Naive thymus-derived CD4-positive, alpha-beta T cell (primary cell): ENCODE data around the gene FRK. TPM values are rescaled to one million over a fixed set of nuclear protein-coding genes. Genes with fewer than 3 reads are reported as not detected.

Experiments used
- ATAC-seq: fragments of 150-1000 bp; cut with Tn5 transposase; 2 replicates; pipeline ENCODE4 v1.10.0; 2021; ENCODE audit warnings: mild to moderate bottlenecking, moderate library complexity
- CTCF ChIA-PET: fragments of 350-600 bp; sonication (Branson Sonifier 250); formaldehyde crosslinking; loops from one replicate; lab custom pipeline; 2021; ENCODE audit warnings: antibody characterized with exemption; lab: Charles Lee
- POLR2A ChIA-PET: fragments of 350-600 bp; sonication (Branson Sonifier 250); formaldehyde crosslinking; loops from one replicate; lab custom pipeline; 2021; ENCODE audit warnings: antibody characterized with exemption, inconsistent platforms; lab: Charles Lee
- DNase-seq, 9 donors: peaks; one replicate each; pipeline versions ENCODE4 v3.0.0 to v3.0.0-alpha.2; 2020 to 2022; ENCODE audit warnings: mixed read lengths in 1 of 9
- H3K27ac ChIP-seq: one replicate; pipeline ENCODE4 v1.7.0; 2013; ENCODE audit warnings: mild to moderate bottlenecking, low read depth, low read length, moderate library complexity
- H3K27me3 ChIP-seq, 2 donors: one replicate each; pipeline ENCODE4 v1.7.0; 2013; ENCODE audit warnings: low read length in 2 of 2, mild to moderate bottlenecking in 2 of 2, moderate library complexity in 2 of 2; ENCODE audit not compliant: control insufficient read depth in 2 of 2, insufficient read depth in 2 of 2
- H3K36me3 ChIP-seq, 3 experiments: 1 replicate in 2 of 3; 2 replicates in 1 of 3; pipeline ENCODE4 v1.7.0; 2013; ENCODE audit warnings: low read length in 3 of 3, mild to moderate bottlenecking in 3 of 3, moderate library complexity in 1 of 3; ENCODE audit not compliant: insufficient read depth in 3 of 3, control insufficient read depth in 2 of 3
- H3K4me1 ChIP-seq, 2 donors: one replicate each; pipeline ENCODE4 v1.7.0; 2013; ENCODE audit warnings: low read length in 2 of 2, mild to moderate bottlenecking in 2 of 2, moderate library complexity in 1 of 2; ENCODE audit not compliant: control insufficient read depth in 2 of 2, insufficient read depth in 2 of 2
- H3K4me3 ChIP-seq: 2 replicates; pipeline ENCODE4 v1.7.0; 2013; ENCODE audit warnings: mild to moderate bottlenecking, low read length
- H3K9me3 ChIP-seq, 3 experiments: 1 replicate in 2 of 3; 2 replicates in 1 of 3; pipeline ENCODE4 v1.7.0; 2013; ENCODE audit warnings: low read length in 3 of 3; ENCODE audit not compliant: control insufficient read depth in 2 of 3
- H3K27ac Mint-ChIP-seq, 9 donors: one replicate each; pipeline ENCODE4 v1.8.0; 2020 to 2022; ENCODE audit warnings: mixed read lengths in 9 of 9, mild to moderate bottlenecking in 8 of 9, moderate library complexity in 5 of 9, inconsistent platforms in 2 of 9
- H3K27me3 Mint-ChIP-seq, 5 donors: one replicate each; pipeline ENCODE4 v1.8.0; 2021 to 2022; ENCODE audit warnings: mixed read lengths in 5 of 5, mild to moderate bottlenecking in 1 of 5
- H3K36me3 Mint-ChIP-seq, 5 donors: one replicate each; pipeline ENCODE4 v1.8.0; 2020 to 2022; ENCODE audit warnings: mixed read lengths in 5 of 5, mild to moderate bottlenecking in 3 of 5, inconsistent platforms in 1 of 5
- H3K4me1 Mint-ChIP-seq, 7 donors: one replicate each; pipeline ENCODE4 v1.8.0; 2020 to 2022; ENCODE audit warnings: mixed read lengths in 7 of 7, mild to moderate bottlenecking in 3 of 7, inconsistent platforms in 1 of 7
- H3K4me3 Mint-ChIP-seq, 10 donors: one replicate each; pipeline ENCODE4 v1.8.0; 2020 to 2022; ENCODE audit warnings: mild to moderate bottlenecking in 10 of 10, mixed read lengths in 10 of 10, moderate library complexity in 6 of 10, inconsistent platforms in 2 of 10
- H3K9me3 Mint-ChIP-seq, 11 donors: one replicate each; pipeline ENCODE4 v1.8.0; 2020 to 2022; ENCODE audit warnings: mixed read lengths in 11 of 11, mild to moderate bottlenecking in 4 of 11, inconsistent platforms in 1 of 11, moderate library complexity in 1 of 11
- intact Hi-C, 2 donors: fragments of 100-400 bp; cut with micrococcal nuclease; formaldehyde crosslinking; loops; one replicate each; pipeline ENCODE4 v1.15.1; 2023
- polyA plus RNA-seq, 2 donors: library from polyadenylated mRNA; unstranded; fragments of 300-500 nt; fragmentation: Illumina TruSeq; gene quantifications; one replicate each; pipeline ENCODE4 v1.2.3, GENCODE V29; 2021
- total RNA-seq, 6 experiments: library from RNA in 5 of 6; stranded (reverse) in 5 of 6; gene quantifications; 1 replicate in 5 of 6; 2 replicates in 1 of 6; pipeline ENCODE4 v1.2.3 and lab custom pipeline; 2021 to 2026

Gene FRK
- total and polyA plus RNA-seq, 7 experiments from 2014 or later, result 0.02 to 0.05 (median 0.04) TPM; not detected in 3

- DNase-seq (no peak), ATAC-seq (no peak)
- no peaks in the 10 kb centered on the region for H3K9me3 ChIP-seq
- H3K4me3 ChIP-seq, result no peak overlapping the region
- Mint-ChIP-seq H3K27ac (no peak overlapping the region), H3K9me3 (no peaks in the 10 kb centered on the region), H3K27me3 (peaks cover 0 to 16% (median 0%) of the 10 kb centered on the region in 5 donors), H3K36me3 (no peaks in the 10 kb centered on the region), H3K4me3 (no peak overlapping the region), H3K4me1 (no peaks in the 10 kb centered on the region)
- CTCF ChIA-PET, result interaction anchor here (0.7 kb wide), 1 partner anchor 103 kb away, joined by 3 read pairs; no protein-coding TSS in a partner anchor
- no peaks in the 10 kb centered on the region for H3K4me1 ChIP-seq
- no peak overlapping the region for H3K27ac ChIP-seq
- no peaks in the 10 kb centered on the region for H3K27me3 ChIP-seq
- H3K36me3 ChIP-seq, result no peaks in the 10 kb centered on the region
- POLR2A ChIA-PET, result no interaction called here
- intact Hi-C loops, result no loop called here
Measured at GRCh38 chr6:116008470-116009243, 52.0 kb downstream of the FRK start.

DNA sequence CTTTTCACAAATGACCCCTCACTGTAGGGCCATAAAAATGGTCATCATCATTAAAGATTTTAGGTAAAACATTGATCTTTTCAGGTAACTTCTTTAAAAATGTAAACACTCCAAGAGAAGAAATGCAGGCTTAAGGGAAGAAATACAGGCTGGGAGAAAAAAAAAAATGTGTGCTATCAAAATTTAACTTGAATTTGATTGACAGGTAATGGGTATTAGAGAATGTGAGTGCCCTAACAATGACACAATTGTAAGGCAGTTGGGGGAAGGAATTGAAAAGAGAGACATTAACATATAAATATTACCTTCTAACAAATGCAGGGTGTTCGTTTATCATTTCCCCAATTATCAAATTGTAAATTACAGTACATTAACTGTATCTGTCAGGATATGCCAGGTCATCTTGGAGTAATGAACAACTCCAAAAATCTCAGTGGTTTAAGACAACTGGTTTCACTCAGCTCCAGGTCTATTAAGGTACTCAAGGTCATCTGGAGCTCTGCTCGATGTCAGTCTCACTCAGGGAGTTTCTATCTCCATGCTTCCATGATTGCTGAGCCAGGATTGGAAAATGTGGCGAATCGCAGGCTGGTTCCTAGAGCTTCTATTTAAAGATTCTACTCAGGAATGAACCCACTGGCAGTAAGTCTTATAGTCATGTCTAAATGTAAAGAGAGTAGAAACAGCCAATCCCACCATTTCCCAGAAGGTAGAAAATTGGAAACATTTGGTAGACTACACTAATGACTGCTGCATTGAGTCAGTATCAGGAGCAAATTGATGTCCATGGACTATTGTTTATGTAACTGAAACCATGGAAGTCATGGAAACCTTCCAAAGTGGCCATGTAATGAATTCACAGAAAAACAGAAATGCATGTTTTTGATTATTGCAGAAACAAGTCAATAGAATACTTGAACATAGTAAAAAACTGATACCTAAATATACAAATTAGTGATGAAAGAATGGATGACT lies 55.6 kb downstream of the FRK start:
- H3K9me3 ChIP-seq, result no peaks in the 10 kb centered on the region
- H3K4me1 ChIP-seq, result no peaks in the 10 kb centered on the region
- H3K36me3 ChIP-seq, result no peaks in the 10 kb centered on the region
- H3K4me1 Mint-ChIP-seq, result no peaks in the 10 kb centered on the region
- no peak overlapping the region for H3K27ac Mint-ChIP-seq
- ChIA-PET CTCF (no interaction called here), POLR2A (no interaction called here)
- ATAC-seq (no peak), DNase-seq (no peak)
- H3K27ac ChIP-seq, result no peak overlapping the region
- peaks cover 0 to 10% (median 4%) of the 10 kb centered on the region in 5 donors for H3K27me3 Mint-ChIP-seq
- H3K4me3 ChIP-seq, result no peak overlapping the region
- intact Hi-C loops, result no loop called here
- H3K4me3 Mint-ChIP-seq, result no peak overlapping the region
- H3K9me3 Mint-ChIP-seq, result no peaks in the 10 kb centered on the region
- H3K36me3 Mint-ChIP-seq, result no peaks in the 10 kb centered on the region
- no peaks in the 10 kb centered on the region for H3K27me3 ChIP-seq

DNA sequence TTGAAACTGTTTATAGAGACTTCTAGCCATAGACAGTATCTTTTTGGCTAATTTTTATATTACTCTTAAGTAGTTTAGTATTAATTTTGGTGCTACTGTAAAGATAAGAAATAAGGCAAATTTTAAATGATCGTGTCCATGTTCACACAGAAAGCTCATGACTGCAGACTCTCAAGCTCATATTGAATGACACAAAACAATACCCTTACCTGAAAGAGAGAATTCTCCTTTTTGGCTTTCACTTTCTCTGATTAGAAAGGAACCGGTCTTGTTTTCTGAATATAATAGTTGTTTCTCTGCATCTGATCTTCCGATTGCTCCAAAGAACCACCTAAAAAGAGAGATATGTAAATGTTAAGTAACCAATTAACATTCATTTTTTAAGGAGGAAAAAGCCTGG lies 57.0 kb downstream of the FRK start:
- Histone ChIP-seq H3K9me3 (no peaks in the 10 kb centered on the region), H3K4me3 (no peak overlapping the region), H3K27me3 (no peaks in the 10 kb centered on the region), H3K36me3 (no peaks in the 10 kb centered on the region), H3K4me1 (no peaks in the 10 kb centered on the region), H3K27ac (no peak overlapping the region)
- POLR2A ChIA-PET, result no interaction called here
- no peak for ATAC-seq
- peaks cover 0 to 10% (median 4%) of the 10 kb centered on the region in 5 donors for H3K27me3 Mint-ChIP-seq
- no peaks in the 10 kb centered on the region for H3K9me3 Mint-ChIP-seq
- H3K36me3 Mint-ChIP-seq, result no peaks in the 10 kb centered on the region
- H3K4me3 Mint-ChIP-seq, result no peak overlapping the region
- no peaks in the 10 kb centered on the region for H3K4me1 Mint-ChIP-seq
- no peak overlapping the region for H3K27ac Mint-ChIP-seq
- intact Hi-C loops, result no loop called here
- CTCF ChIA-PET, result interaction anchor here (0.6 kb wide), 1 partner anchor 1715 kb away, joined by 3 read pairs; no protein-coding TSS in a partner anchor
- no peak for DNase-seq

DNA sequence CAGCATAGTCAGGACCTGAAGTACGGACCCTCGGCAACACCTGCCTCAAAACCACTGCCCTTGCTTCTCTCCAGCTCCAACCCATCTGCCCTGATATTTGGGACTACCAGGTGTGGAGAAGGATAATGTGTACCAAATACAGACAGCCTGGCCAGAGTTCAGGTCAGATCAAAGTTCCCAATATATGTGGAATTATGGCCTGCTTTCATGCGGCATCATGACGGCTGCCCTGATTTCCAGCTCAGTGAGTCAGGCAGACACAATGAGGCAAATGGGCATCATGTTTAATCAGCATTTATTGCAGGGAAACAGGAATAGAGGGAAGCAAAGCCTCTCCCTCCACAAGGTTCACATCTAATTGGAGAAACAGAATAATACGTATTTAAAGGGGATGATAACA lies 57.9 kb downstream of the FRK start:
- ATAC-seq (no peak), DNase-seq (no peak)
- Histone ChIP-seq H3K27me3 (no peaks in the 10 kb centered on the region), H3K9me3 (no peaks in the 10 kb centered on the region), H3K27ac (no peak overlapping the region), H3K36me3 (no peaks in the 10 kb centered on the region), H3K4me3 (no peak overlapping the region), H3K4me1 (no peaks in the 10 kb centered on the region)
- intact Hi-C loops, result no loop called here
- Mint-ChIP-seq H3K36me3 (no peaks in the 10 kb centered on the region), H3K27ac (no peak overlapping the region), H3K4me1 (no peaks in the 10 kb centered on the region), H3K4me3 (no peak overlapping the region), H3K9me3 (no peaks in the 10 kb centered on the region), H3K27me3 (peaks cover 0 to 14% (median 4%) of the 10 kb centered on the region in 5 donors)
- POLR2A ChIA-PET, result no interaction called here
- CTCF ChIA-PET, result no interaction called here

DNA sequence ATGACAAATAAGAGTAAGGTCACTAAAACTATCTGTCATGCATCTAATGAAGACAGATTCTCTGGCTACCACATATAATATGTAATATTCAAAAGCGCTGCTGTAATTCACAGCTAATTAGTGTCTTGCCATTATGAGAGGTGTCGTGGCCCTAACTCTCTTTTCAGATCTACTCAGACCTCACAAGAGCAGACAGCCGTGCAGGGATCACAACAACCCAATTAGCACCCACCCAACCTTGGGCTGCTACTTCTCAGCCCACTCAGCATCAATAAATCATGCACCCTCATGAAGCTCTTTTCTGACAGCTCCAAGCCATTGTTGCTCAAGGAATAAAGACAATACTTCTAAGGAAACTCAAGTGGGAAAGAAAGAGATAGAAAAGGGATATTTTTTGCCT lies 61.5 kb downstream of the FRK start:
- intact Hi-C loops, result no loop called here
- Mint-ChIP-seq H3K36me3 (no peaks in the 10 kb centered on the region), H3K27me3 (peaks cover 0 to 14% (median 4%) of the 10 kb centered on the region in 5 donors), H3K9me3 (no peaks in the 10 kb centered on the region), H3K27ac (no peak overlapping the region), H3K4me1 (no peaks in the 10 kb centered on the region), H3K4me3 (no peak overlapping the region)
- no peak for DNase-seq
- H3K9me3 ChIP-seq, result no peaks in the 10 kb centered on the region
- no peak overlapping the region for H3K27ac ChIP-seq
- CTCF ChIA-PET, result interaction anchor here (1.1 kb wide), 1 partner anchor 10 kb away, joined by 3 read pairs; no protein-coding TSS in a partner anchor
- H3K27me3 ChIP-seq, result peaks cover 0 to 5% of the 10 kb centered on the region in 2 donors
- no peak overlapping the region for H3K4me3 ChIP-seq
- no peaks in the 10 kb centered on the region for H3K36me3 ChIP-seq
- POLR2A ChIA-PET, result no interaction called here
- ATAC-seq, result no peak
- no peaks in the 10 kb centered on the region for H3K4me1 ChIP-seq

- no peak for ATAC-seq
- no peak overlapping the region for H3K27ac Mint-ChIP-seq
- CTCF ChIA-PET, result no interaction called here
Measured at GRCh38 chr6:115997990-115998585, 62.6 kb downstream of the FRK start.

More at GRCh38 chr6:115997990-115998585, 62.6 kb downstream of the FRK start:
- peaks cover 0 to 5% of the 10 kb centered on the region in 2 donors for H3K27me3 ChIP-seq
- no peak overlapping the region for H3K27ac ChIP-seq
- no peaks in the 10 kb centered on the region for H3K4me1 Mint-ChIP-seq
- H3K36me3 ChIP-seq, result no peaks in the 10 kb centered on the region
- H3K36me3 Mint-ChIP-seq, result no peaks in the 10 kb centered on the region
- H3K4me3 Mint-ChIP-seq, result no peak overlapping the region
- POLR2A ChIA-PET, result no interaction called here
- peaks cover 0 to 14% (median 6%) of the 10 kb centered on the region in 5 donors for H3K27me3 Mint-ChIP-seq
- intact Hi-C loops, result no loop called here
- no peak for DNase-seq
- H3K9me3 Mint-ChIP-seq, result no peaks in the 10 kb centered on the region
- no peaks in the 10 kb centered on the region for H3K9me3 ChIP-seq
- H3K4me1 ChIP-seq, result no peaks in the 10 kb centered on the region
- no peak overlapping the region for H3K4me3 ChIP-seq
